Liver (tissue), 9 donors: ENCODE results near the gene GRIK2. TPM values are rescaled to one million over a fixed set of nuclear protein-coding genes. Genes with fewer than 3 reads are reported as not detected.

Experiments used
- DNase-seq: peaks from one replicate; pipeline ENCODE4 v3.0.0-alpha.2; 2017; ENCODE audit warnings: low spot score
- H3K27ac ChIP-seq, 2 donors: one replicate each; pipeline ENCODE4 v1.7.0; 2013; ENCODE audit warnings: inconsistent platforms in 2 of 2, low read length in 2 of 2, control low read depth in 1 of 2, low read depth in 1 of 2, mild to moderate bottlenecking in 1 of 2
- H3K27me3 ChIP-seq, 4 donors: one replicate each; pipeline versions ENCODE4 v1.6.1 to v1.7.0; 2013; ENCODE audit warnings: low read length in 3 of 4, inconsistent platforms in 1 of 4, mild to moderate bottlenecking in 1 of 4, moderate library complexity in 1 of 4; ENCODE audit not compliant: control insufficient read depth in 4 of 4, insufficient read depth in 4 of 4
- H3K36me3 ChIP-seq, 4 donors: one replicate each; pipeline versions ENCODE4 v1.6.1 to v1.7.0; 2013; ENCODE audit warnings: low read length in 3 of 4, mild to moderate bottlenecking in 3 of 4, low read depth in 1 of 4, moderate library complexity in 1 of 4; ENCODE audit not compliant: control insufficient read depth in 4 of 4, insufficient read depth in 3 of 4
- H3K4me1 ChIP-seq, 4 donors: one replicate each; pipeline versions ENCODE4 v1.6.1 to v1.7.0; 2013; ENCODE audit warnings: low read length in 3 of 4, mild to moderate bottlenecking in 3 of 4, moderate library complexity in 1 of 4; ENCODE audit not compliant: control insufficient read depth in 4 of 4, insufficient read depth in 4 of 4
- H3K4me3 ChIP-seq, 3 donors: one replicate each; pipeline versions ENCODE4 v1.6.1 to v1.7.0; 2013; ENCODE audit warnings: low read length in 3 of 3, control low read depth in 1 of 3, low read depth in 1 of 3, mild to moderate bottlenecking in 1 of 3
- H3K9ac ChIP-seq, 2 donors: one replicate each; pipeline ENCODE4 v1.7.0; 2013; ENCODE audit warnings: low read length in 2 of 2, mild to moderate bottlenecking in 2 of 2, moderate library complexity in 2 of 2, control low read depth in 1 of 2, low read depth in 1 of 2
- H3K9me3 ChIP-seq, 4 donors: one replicate each; pipeline versions ENCODE4 v1.6.1 to v1.7.0; 2013; ENCODE audit warnings: low read length in 3 of 4; ENCODE audit not compliant: control insufficient read depth in 4 of 4
- CTCF ChIP-seq: fragments of 150-350 bp; IDR thresholded peaks from 2 replicates; pipeline ENCODE4 v1.5.1; 2017; ENCODE audit warnings: improper control_type of control experiment, low read depth, low read length; ENCODE audit not compliant: missing input control
- EGR1 ChIP-seq, 2 donors: IDR thresholded peaks; 2 replicates each; pipeline ENCODE4 v1.6.1; 2016 to 2018; ENCODE audit warnings: antibody characterized with exemption in 2 of 2, low read depth in 2 of 2
- FOXA1 ChIP-seq: IDR thresholded peaks from 2 replicates; pipeline ENCODE4 v1.6.1; 2016; ENCODE audit warnings: antibody characterized with exemption
- FOXA2 ChIP-seq: IDR thresholded peaks from 2 replicates; pipeline ENCODE4 v1.6.1; 2016; ENCODE audit warnings: antibody characterized with exemption
- GABPA ChIP-seq, 2 donors: IDR thresholded peaks in 1 of 2; conservative IDR thresholded peaks in 1 of 2; 2 replicates each; pipeline ENCODE4 v1.6.1; 2016; ENCODE audit warnings: antibody characterized with exemption in 2 of 2, mild to moderate bottlenecking in 1 of 2, moderate library complexity in 1 of 2
- HNF4A ChIP-seq, 2 donors: conservative IDR thresholded peaks; 2 replicates each; pipeline ENCODE4 v1.6.1; 2016; ENCODE audit warnings: antibody characterized with exemption in 2 of 2, mild to moderate bottlenecking in 2 of 2
- HNF4G ChIP-seq: IDR thresholded peaks from 2 replicates; pipeline ENCODE4 v1.6.1; 2016; ENCODE audit warnings: antibody characterized with exemption
- JUND ChIP-seq, 2 donors: IDR thresholded peaks; 2 replicates each; pipeline ENCODE4 v1.6.1; 2016; ENCODE audit warnings: antibody characterized with exemption in 2 of 2
- MAX ChIP-seq: IDR thresholded peaks from 2 replicates; pipeline ENCODE4 v1.6.1; 2016; ENCODE audit warnings: antibody characterized with exemption
- NR2F2 ChIP-seq: IDR thresholded peaks from 2 replicates; pipeline ENCODE4 v1.6.1; 2016; ENCODE audit warnings: antibody characterized with exemption
- RAD21 ChIP-seq, 2 donors: IDR thresholded peaks; 2 replicates each; pipeline ENCODE4 v1.6.1; 2016; ENCODE audit warnings: antibody characterized with exemption in 2 of 2, mild to moderate bottlenecking in 2 of 2
- RXRA ChIP-seq, 2 donors: IDR thresholded peaks; 2 replicates each; pipeline ENCODE4 v1.6.1; 2017 to 2018; ENCODE audit warnings: antibody characterized with exemption in 2 of 2, mild to moderate bottlenecking in 1 of 2
- YY1 ChIP-seq: IDR thresholded peaks from 2 replicates; pipeline ENCODE4 v1.6.1; 2016; ENCODE audit warnings: antibody characterized with exemption, mild to moderate bottlenecking
- ZBTB33 ChIP-seq: IDR thresholded peaks from 2 replicates; pipeline ENCODE4 v1.6.1; 2016; ENCODE audit warnings: antibody characterized with exemption
- WGBS: extraction: QIAGEN DNeasy Blood & Tissue Kit; methylation state at CpG from one replicate; pipeline ENCODE4 v1.1.7; 2013; 5-methylcytosine and 5-hydroxymethylcytosine counted together
- polyA plus RNA-seq, 2 donors: library from polyadenylated mRNA; stranded (reverse) in 1 of 2; unstranded in 1 of 2; fragments of 200-250 nt in 1 of 2; fragments of >200 nt in 1 of 2; fragmentation: Nextera tagmentation in 1 of 2; extraction: Ambion mirVana in 1 of 2; gene quantifications; one replicate each; pipeline versions ENCODE4 v1.2.1 to v1.2.3, GENCODE V29; 2013 to 2015
- total RNA-seq, 2 donors: library from RNA; depleted of rRNA; stranded (reverse); fragments of >200 nt; gene quantifications; one replicate each; pipeline ENCODE4 v1.2.3, GENCODE V29; 2014
- donor health status: healthy.
- donor health status: healthy.
- donor health status: healthy.
- donor health status: healthy.
- donor health status: healthy.

GRIK2 gene
- total and polyA plus RNA-seq, 4 donors: 0.02 to 0.17 (median 0.05) TPM

DNA sequence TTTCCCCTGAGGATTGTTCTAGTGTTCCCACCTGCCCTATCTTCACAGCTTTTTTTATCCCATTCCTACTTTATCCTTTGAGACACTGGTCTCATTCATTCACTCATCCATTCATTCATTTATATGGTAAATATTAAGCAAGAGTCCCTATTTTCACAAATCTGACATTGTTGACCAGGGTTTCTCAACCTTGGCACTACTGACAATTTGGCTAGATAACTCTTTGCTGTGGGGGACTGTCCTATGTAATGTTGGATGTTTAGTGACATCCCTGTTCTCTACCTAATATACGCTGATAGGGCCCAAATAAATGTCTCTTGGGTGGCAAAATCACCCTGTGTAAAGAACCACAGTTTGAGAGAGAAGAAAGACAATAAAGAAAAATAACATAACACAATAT, 345.0 kb downstream of the GRIK2 start:
- no peaks in the 10 kb centered on the region for H3K9me3 ChIP-seq
- 35% methylated on average over 1 of the region's 1 CpG for WGBS
- TF ChIP-seq GABPA (IDR thresholded peaks at IDR 0.05 in 1 of 2, conservative IDR thresholded peaks at IDR 0.05 in 1 of 2) (no peak), YY1 (peak; percentile 43), RXRA (IDR thresholded peaks at IDR 0.05) (peak in 1 of 2 donors; percentile 50), ZBTB33 (no peak), FOXA2 (peak; percentile 58), FOXA1 (peak; percentile 22), HNF4G (peak; percentile 5), JUND (IDR thresholded peaks at IDR 0.05) (peak in 1 of 2 donors; percentile 30), EGR1 (IDR thresholded peaks at IDR 0.05; ENCODE audit: low read depth in 2 of 2) (no peak), RAD21 (IDR thresholded peaks at IDR 0.05) (peak in 1 of 2 donors; percentile 33), HNF4A (conservative IDR thresholded peaks at IDR 0.05) (peak; percentile 19 to 61), CTCF (no peak), MAX (peak; percentile 35)

GRCh38 chr6:101740631-101741030, 347.1 kb downstream of the GRIK2 start:
- H3K4me3 ChIP-seq: no peak overlapping the region
- peaks cover 2 to 29% (median 23%) of the 10 kb centered on the region in 4 donors for H3K4me1 ChIP-seq
- WGBS: 77% methylated on average over 2 of the region's 2 CpGs
- no peaks in the 10 kb centered on the region for H3K27me3 ChIP-seq
- H3K9ac ChIP-seq: no peak overlapping the region
- no peaks in the 10 kb centered on the region for H3K36me3 ChIP-seq
- no peak for TF ChIP-seq GABPA (IDR thresholded peaks at IDR 0.05 in 1 of 2, conservative IDR thresholded peaks at IDR 0.05 in 1 of 2)
- TF ChIP-seq FOXA2: no peak
- no peak for TF ChIP-seq ZBTB33
- no peak for TF ChIP-seq HNF4A (conservative IDR thresholded peaks at IDR 0.05)
- TF ChIP-seq RAD21 (IDR thresholded peaks at IDR 0.05): no peak
- TF ChIP-seq RXRA (IDR thresholded peaks at IDR 0.05): no peak
- no peak for TF ChIP-seq NR2F2
- no peak overlapping the region for H3K27ac ChIP-seq
- DNase-seq: no peak
- H3K9me3 ChIP-seq: no peaks in the 10 kb centered on the region

More for the DNA sequence above, 345.0 kb downstream of the GRIK2 start:
- DNase-seq: no peak
- Histone ChIP-seq H3K27ac (no peak overlapping the region), H3K27me3 (no peaks in the 10 kb centered on the region), H3K9ac (no peak overlapping the region), H3K36me3 (no peaks in the 10 kb centered on the region), H3K4me3 (no peak overlapping the region), H3K4me1 (peaks cover 2 to 29% (median 23%) of the 10 kb centered on the region in 4 donors)
